SJCRH30 (cell line): ENCODE data around the gene FBXL4. TPM values are rescaled to one million over a fixed set of nuclear protein-coding genes. Genes with fewer than 3 reads are reported as not detected.

ENCODE experiments used
- DNase-seq, 2 experiments: peaks; one replicate each; pipeline ENCODE4 v3.0.0-alpha.2; 2015 to 2020
- H3K27ac ChIP-seq: fragments of 250-450 bp; sonication (Bioruptor Pico); 2 replicates; pipeline ENCODE4 v1.5.1; 2020; ENCODE audit warnings: mild to moderate bottlenecking, moderate library complexity
- H3K27me3 ChIP-seq: fragments of 250-450 bp; sonication (Bioruptor Pico); 2 replicates; pipeline ENCODE4 v1.5.1; 2020; ENCODE audit warnings: mild to moderate bottlenecking, moderate library complexity
- H3K36me3 ChIP-seq: fragments of 250-450 bp; sonication (Bioruptor Pico); 2 replicates; pipeline ENCODE4 v1.5.1; 2020; ENCODE audit warnings: mild to moderate bottlenecking, moderate library complexity
- H3K4me1 ChIP-seq: fragments of 250-450 bp; sonication (Bioruptor Pico); 2 replicates; pipeline ENCODE4 v1.5.1; 2020; ENCODE audit warnings: mild to moderate bottlenecking, moderate library complexity
- H3K4me3 ChIP-seq: fragments of 250-450 bp; sonication (Bioruptor Pico); 2 replicates; pipeline ENCODE4 v1.5.1; 2020; ENCODE audit warnings: mild to moderate bottlenecking, moderate library complexity
- H3K9me3 ChIP-seq: fragments of 250-450 bp; sonication (Bioruptor Pico); replicated peaks from 2 replicates; pipeline ENCODE4 v1.5.1; 2020; ENCODE audit warnings: mild to moderate bottlenecking, moderate library complexity
- total RNA-seq: library from RNA; depleted of rRNA; stranded (reverse); fragments of >200 nt; shearing (Covaris generic); gene quantifications from 2 replicates; pipeline ENCODE4 v1.2.3, GENCODE V29; 2014

Gene FBXL4
- total RNA-seq, 1 experiment from 2014 or later, result 10.7 TPM

GRCh38 chr6:98833307-98834059 lies 114.3 kb downstream of the FBXL4 start:
- peak; percentile 24 to 56 for DNase-seq
- Histone ChIP-seq H3K36me3 (no peaks in the 10 kb centered on the region), H3K4me3 (peak overlapping the region; percentile 61), H3K4me1 (peaks cover 8% of the 10 kb centered on the region; the same call in 1 of the 2 replicates), H3K9me3 (no peaks in the 10 kb centered on the region), H3K27ac (no peak overlapping the region), H3K27me3 (peaks cover 19% of the 10 kb centered on the region)

GRCh38 chr6:98833057-98833306 lies 114.8 kb downstream of the FBXL4 start:
- peak overlapping the region; percentile 61 for H3K4me3 ChIP-seq
- H3K36me3 ChIP-seq, result no peaks in the 10 kb centered on the region
- H3K9me3 ChIP-seq, result no peaks in the 10 kb centered on the region
- H3K27ac ChIP-seq, result no peak overlapping the region
- DNase-seq, result no peak
- H3K4me1 ChIP-seq, result peaks cover 8% of the 10 kb centered on the region; the same call in 1 of the 2 replicates
- H3K27me3 ChIP-seq, result peaks cover 19% of the 10 kb centered on the region

- peaks cover 19% of the 10 kb centered on the region for H3K27me3 ChIP-seq
- H3K4me1 ChIP-seq, result peaks cover 8% of the 10 kb centered on the region; the same call in 1 of the 2 replicates
- no peak overlapping the region for H3K4me3 ChIP-seq
- no peak overlapping the region for H3K27ac ChIP-seq
- no peaks in the 10 kb centered on the region for H3K9me3 ChIP-seq
- no peak for DNase-seq
- H3K36me3 ChIP-seq, result no peaks in the 10 kb centered on the region
Observed at GRCh38 chr6:98832284-98833056, 115.3 kb downstream of the FBXL4 start.

- H3K36me3 ChIP-seq, result no peaks in the 10 kb centered on the region
- peaks cover 8% of the 10 kb centered on the region; the same call in 1 of the 2 replicates for H3K4me1 ChIP-seq
- no peaks in the 10 kb centered on the region for H3K9me3 ChIP-seq
- no peak for DNase-seq
- peaks cover 17% of the 10 kb centered on the region for H3K27me3 ChIP-seq
- H3K27ac ChIP-seq, result no peak overlapping the region
- no peak overlapping the region for H3K4me3 ChIP-seq
Observed at GRCh38 chr6:98831959-98832283, 115.8 kb downstream of the FBXL4 start.

- Histone ChIP-seq H3K27ac (no peak overlapping the region), H3K36me3 (no peaks in the 10 kb centered on the region), H3K27me3 (peaks cover 14% of the 10 kb centered on the region), H3K9me3 (no peaks in the 10 kb centered on the region), H3K4me3 (no peak overlapping the region), H3K4me1 (peaks cover 8% of the 10 kb centered on the region; the same call in 1 of the 2 replicates)
- DNase-seq, result no peak
Observed at GRCh38 chr6:98831057-98831958, 116.4 kb downstream of the FBXL4 start.

GRCh38 chr6:98830146-98830545 lies 117.6 kb downstream of the FBXL4 start:
- H3K9me3 ChIP-seq, result no peaks in the 10 kb centered on the region
- no peaks in the 10 kb centered on the region for H3K36me3 ChIP-seq
- H3K4me3 ChIP-seq, result no peak overlapping the region
- peaks cover 4% of the 10 kb centered on the region for H3K27me3 ChIP-seq
- no peak for DNase-seq
- peaks cover 4% of the 10 kb centered on the region; the same call in 1 of the 2 replicates for H3K4me1 ChIP-seq
- no peak overlapping the region for H3K27ac ChIP-seq

- Histone ChIP-seq H3K27me3 (peaks cover 4% of the 10 kb centered on the region; the same call in 1 of the 2 replicates), H3K36me3 (no peaks in the 10 kb centered on the region)
Observed at GRCh38 chr6:98828941-98829411, 118.8 kb downstream of the FBXL4 start.

GRCh38 chr6:98828211-98828788 lies 119.4 kb downstream of the FBXL4 start:
- H3K27ac ChIP-seq, result no peak overlapping the region
- H3K4me3 ChIP-seq, result no peak overlapping the region
- H3K27me3 ChIP-seq, result peaks cover 4% of the 10 kb centered on the region; the same call in 1 of the 2 replicates
- H3K9me3 ChIP-seq, result no peaks in the 10 kb centered on the region
- DNase-seq, result no peak
- H3K36me3 ChIP-seq, result no peaks in the 10 kb centered on the region
- peaks cover 4% of the 10 kb centered on the region; the same call in 1 of the 2 replicates for H3K4me1 ChIP-seq

More at GRCh38 chr6:98828941-98829411, 118.8 kb downstream of the FBXL4 start:
- no peak for DNase-seq
- Histone ChIP-seq H3K4me1 (peaks cover 4% of the 10 kb centered on the region; the same call in 1 of the 2 replicates), H3K4me3 (no peak overlapping the region), H3K27ac (no peak overlapping the region), H3K9me3 (no peaks in the 10 kb centered on the region)

GRCh38 chr6:98827295-98828159 lies 120.2 kb downstream of the FBXL4 start:
- peaks cover 4% of the 10 kb centered on the region; the same call in 1 of the 2 replicates for H3K27me3 ChIP-seq
- H3K4me1 ChIP-seq, result no peaks in the 10 kb centered on the region
- no peaks in the 10 kb centered on the region for H3K36me3 ChIP-seq
- no peaks in the 10 kb centered on the region for H3K9me3 ChIP-seq
- no peak overlapping the region for H3K27ac ChIP-seq
- no peak for DNase-seq
- H3K4me3 ChIP-seq, result no peak overlapping the region

GRCh38 chr6:98825600-98826230 lies 122.0 kb downstream of the FBXL4 start:
- no peak overlapping the region for H3K4me3 ChIP-seq
- no peaks in the 10 kb centered on the region for H3K4me1 ChIP-seq
- H3K27ac ChIP-seq, result no peak overlapping the region
- DNase-seq, result no peak
- H3K36me3 ChIP-seq, result no peaks in the 10 kb centered on the region
- no peaks in the 10 kb centered on the region for H3K9me3 ChIP-seq
- peaks cover 4% of the 10 kb centered on the region; the same call in 1 of the 2 replicates for H3K27me3 ChIP-seq

- no peak overlapping the region for H3K27ac ChIP-seq
- H3K4me3 ChIP-seq, result no peak overlapping the region
- DNase-seq, result no peak
- no peaks in the 10 kb centered on the region for H3K4me1 ChIP-seq
- H3K27me3 ChIP-seq, result peaks cover 4% of the 10 kb centered on the region; the same call in 1 of the 2 replicates
- H3K36me3 ChIP-seq, result no peaks in the 10 kb centered on the region
- no peaks in the 10 kb centered on the region for H3K9me3 ChIP-seq
Observed at GRCh38 chr6:98824902-98825599, 122.7 kb downstream of the FBXL4 start.

- no peak overlapping the region for H3K27ac ChIP-seq
- H3K27me3 ChIP-seq, result no peaks in the 10 kb centered on the region; the same call in 1 of the 2 replicates
Observed at GRCh38 chr6:98824162-98824901, 123.4 kb downstream of the FBXL4 start.

More at GRCh38 chr6:98824162-98824901, 123.4 kb downstream of the FBXL4 start:
- no peaks in the 10 kb centered on the region for H3K9me3 ChIP-seq
- no peaks in the 10 kb centered on the region for H3K36me3 ChIP-seq
- H3K4me3 ChIP-seq, result no peak overlapping the region
- H3K4me1 ChIP-seq, result no peaks in the 10 kb centered on the region
- no peak for DNase-seq
